ENCODE data around the gene OSGEPL1. TPM values are rescaled to one million over a fixed set of nuclear protein-coding genes. Genes with fewer than 3 reads are reported as not detected.

Gene OSGEPL1, protein sequence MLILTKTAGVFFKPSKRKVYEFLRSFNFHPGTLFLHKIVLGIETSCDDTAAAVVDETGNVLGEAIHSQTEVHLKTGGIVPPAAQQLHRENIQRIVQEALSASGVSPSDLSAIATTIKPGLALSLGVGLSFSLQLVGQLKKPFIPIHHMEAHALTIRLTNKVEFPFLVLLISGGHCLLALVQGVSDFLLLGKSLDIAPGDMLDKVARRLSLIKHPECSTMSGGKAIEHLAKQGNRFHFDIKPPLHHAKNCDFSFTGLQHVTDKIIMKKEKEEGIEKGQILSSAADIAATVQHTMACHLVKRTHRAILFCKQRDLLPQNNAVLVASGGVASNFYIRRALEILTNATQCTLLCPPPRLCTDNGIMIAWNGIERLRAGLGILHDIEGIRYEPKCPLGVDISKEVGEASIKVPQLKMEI
- 2.4 and 10.7 TPM in 2 replicates for total RNA-seq

DNA sequence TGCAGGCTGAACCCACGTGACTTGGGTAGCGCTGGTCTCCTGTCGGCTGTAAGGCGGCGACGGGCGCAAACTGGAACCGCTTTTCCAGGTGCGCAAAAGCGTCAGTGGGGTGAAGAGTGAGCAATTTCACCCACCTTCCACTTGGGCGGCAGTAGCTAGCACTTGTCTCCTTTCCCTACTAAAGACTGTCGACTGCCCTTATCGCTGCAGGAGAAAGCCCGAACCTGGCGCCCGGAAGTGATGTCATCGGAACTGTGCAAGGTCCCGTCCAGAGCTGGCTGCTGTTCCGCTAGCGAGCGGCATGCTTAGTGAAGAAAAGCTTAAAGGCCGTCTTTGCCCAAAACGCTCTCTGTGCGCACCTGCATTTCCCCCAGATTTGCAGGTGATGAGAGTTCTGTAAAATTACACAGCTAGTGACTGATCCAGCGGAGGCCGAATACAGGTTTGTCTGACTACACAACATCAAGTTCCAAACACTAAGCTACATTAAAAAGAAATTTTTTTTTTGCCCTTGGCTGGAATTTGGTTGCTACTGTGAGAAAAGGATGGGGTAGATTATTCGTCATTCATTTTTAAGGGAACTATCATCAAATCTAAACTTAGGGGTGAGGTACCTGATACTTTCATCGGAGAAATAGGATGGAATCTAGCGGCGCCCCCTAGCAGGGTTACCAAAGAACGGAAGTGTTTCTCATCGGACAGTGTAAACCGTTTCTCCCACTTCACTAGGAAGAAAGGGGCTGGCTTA is at the start of gene OSGEPL1:
TSS of gene OSGEPL1 (minus strand) at position 242 of the 748 bp plus-strand sequence. CDS start 1,152 bp downstream, outside the sequence.

DNA sequence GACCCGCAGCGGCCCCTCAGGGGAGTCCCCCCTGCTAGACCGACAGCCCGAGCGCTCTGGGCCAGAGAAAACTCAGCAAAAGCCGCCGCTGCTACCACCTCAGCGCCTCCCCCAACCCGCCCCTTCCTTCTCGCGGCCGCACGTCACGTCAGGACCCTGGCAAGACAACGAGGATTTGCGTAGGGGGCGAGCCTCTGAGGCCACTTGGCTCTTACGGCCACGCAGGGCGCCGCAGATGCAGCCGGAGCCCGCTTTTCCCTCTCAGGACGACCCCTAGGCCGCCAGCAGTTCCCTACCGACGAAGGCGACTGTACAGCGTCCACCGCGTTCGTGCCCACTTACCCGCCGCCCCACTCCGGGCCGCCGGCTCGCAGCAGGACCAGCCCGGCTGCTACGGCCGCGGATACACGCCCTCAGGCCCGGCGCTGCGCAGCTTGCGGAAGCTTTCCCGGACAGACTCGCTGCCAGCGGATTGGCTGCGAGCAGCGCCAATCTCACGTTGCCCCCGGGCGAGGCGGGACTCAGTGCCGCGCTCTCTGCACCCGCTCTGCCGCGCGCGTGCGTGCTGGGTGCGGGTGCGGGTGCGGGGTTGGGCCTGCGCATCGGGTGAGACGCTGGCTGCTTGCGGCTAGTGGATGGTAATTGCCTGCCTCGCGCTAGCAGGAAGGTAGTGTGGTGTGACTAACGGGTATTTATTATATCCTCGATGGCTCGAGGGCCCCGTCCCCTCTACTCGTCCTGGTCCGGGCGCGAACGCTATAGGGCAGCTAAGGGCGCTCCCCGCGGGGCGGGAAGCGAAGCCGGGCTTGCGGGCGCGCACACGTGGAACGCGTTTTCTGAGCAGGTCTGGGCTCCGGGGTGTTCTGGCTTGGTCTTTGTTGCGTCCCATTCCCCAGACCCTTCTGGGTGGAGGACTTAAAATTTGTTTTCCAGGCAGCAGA is 21.6 kb upstream of the OSGEPL1 start, which contains the start of the genes ORMDL1 and PMS1:
TSS of gene ORMDL1 (minus strand) at position 413 of the 941 bp plus-strand sequence. CDS start 1,744 bp downstream, outside the sequence.
TSS of gene PMS1 (plus strand) at position 524 of the 941 bp plus-strand sequence. CDS start 7,360 bp downstream, outside the sequence.

Other genes starting within 250 kb of the OSGEPL1 start
- gene SLC40A1, start 182.0 kb downstream of the OSGEPL1 start, total RNA-seq = 0.86 and 3.3 TPM in 2 replicates
- gene ASNSD1, start 101.3 kb downstream of the OSGEPL1 start, total RNA-seq = 50.8 and 66.1 TPM in 2 replicates
- 4.6 and 6.4 TPM in 2 replicates for gene ANKAR, start 88.1 kb downstream of the OSGEPL1 start, total RNA-seq
- 31.3 and 48.2 TPM in 2 replicates for gene ORMDL1, start 21.5 kb upstream of the OSGEPL1 start, total RNA-seq
- gene PMS1, start 21.7 kb upstream of the OSGEPL1 start, total RNA-seq = 24.1 and 24.5 TPM in 2 replicates